ENCODE results near the gene PITX2.

PITX2 gene

GRCh38 chr4:110621839-110622751, 782 bp downstream of the PITX2 start:
- DNase-seq, result no peak

- DNase-seq, result no peak
Observed at GRCh38 chr4:110621328-110621812, 1.5 kb downstream of the PITX2 start.

- DNase-seq, result no peak
Observed at GRCh38 chr4:110620691-110621327, 2.1 kb downstream of the PITX2 start.

- DNase-seq, result no peak
Observed at GRCh38 chr4:110620322-110620690, 2.6 kb downstream of the PITX2 start.

- no peak for DNase-seq
Observed at GRCh38 chr4:110619463-110620247, 3.2 kb downstream of the PITX2 start.

GRCh38 chr4:110618581-110619462, 4.1 kb downstream of the PITX2 start:
- no peak for DNase-seq

GRCh38 chr4:110617646-110618580, 5.0 kb downstream of the PITX2 start:
- no peak for DNase-seq

GRCh38 chr4:110617075-110617640, 5.7 kb downstream of the PITX2 start:
- no peak for DNase-seq

- no peak for DNase-seq
Observed at GRCh38 chr4:110616238-110617074, 6.4 kb downstream of the PITX2 start.

- DNase-seq, result no peak
Observed at GRCh38 chr4:110615353-110616237, 7.3 kb downstream of the PITX2 start.

- DNase-seq, result no peak
Observed at GRCh38 chr4:110614976-110615352, 7.9 kb downstream of the PITX2 start.

- DNase-seq, result no peak
Observed at GRCh38 chr4:110614173-110614963, 8.5 kb downstream of the PITX2 start.

GRCh38 chr4:110613745-110614144, 9.1 kb downstream of the PITX2 start:
- DNase-seq, result no peak

- no peak for DNase-seq
Observed at GRCh38 chr4:110612631-110613269, 10.1 kb downstream of the PITX2 start.

GRCh38 chr4:110611968-110612447, 10.9 kb downstream of the PITX2 start:
- DNase-seq, result no peak

- DNase-seq, result no peak
Observed at GRCh38 chr4:110610940-110611831, 11.7 kb downstream of the PITX2 start.
